HG03575 (cell line): ENCODE data around the gene PNPLA1.

Experiments used
- ATAC-seq: cut with Tn5 transposase; IDR thresholded peaks from one replicate; pipeline ENCODE4 v1.9.1; 2021; ENCODE audit not compliant: unreplicated experiment, insufficient number of reproducible peaks, low FRiP score; ENCODE audit errors: extremely low read depth

Gene PNPLA1, protein sequence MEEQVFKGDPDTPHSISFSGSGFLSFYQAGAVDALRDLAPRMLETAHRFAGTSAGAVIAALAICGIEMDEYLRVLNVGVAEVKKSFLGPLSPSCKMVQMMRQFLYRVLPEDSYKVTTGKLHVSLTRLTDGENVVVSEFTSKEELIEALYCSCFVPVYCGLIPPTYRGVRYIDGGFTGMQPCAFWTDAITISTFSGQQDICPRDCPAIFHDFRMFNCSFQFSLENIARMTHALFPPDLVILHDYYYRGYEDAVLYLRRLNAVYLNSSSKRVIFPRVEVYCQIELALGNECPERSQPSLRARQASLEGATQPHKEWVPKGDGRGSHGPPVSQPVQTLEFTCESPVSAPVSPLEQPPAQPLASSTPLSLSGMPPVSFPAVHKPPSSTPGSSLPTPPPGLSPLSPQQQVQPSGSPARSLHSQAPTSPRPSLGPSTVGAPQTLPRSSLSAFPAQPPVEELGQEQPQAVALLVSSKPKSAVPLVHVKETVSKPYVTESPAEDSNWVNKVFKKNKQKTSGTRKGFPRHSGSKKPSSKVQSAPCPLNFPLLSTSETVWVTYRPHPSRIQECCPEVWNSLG

DNA sequence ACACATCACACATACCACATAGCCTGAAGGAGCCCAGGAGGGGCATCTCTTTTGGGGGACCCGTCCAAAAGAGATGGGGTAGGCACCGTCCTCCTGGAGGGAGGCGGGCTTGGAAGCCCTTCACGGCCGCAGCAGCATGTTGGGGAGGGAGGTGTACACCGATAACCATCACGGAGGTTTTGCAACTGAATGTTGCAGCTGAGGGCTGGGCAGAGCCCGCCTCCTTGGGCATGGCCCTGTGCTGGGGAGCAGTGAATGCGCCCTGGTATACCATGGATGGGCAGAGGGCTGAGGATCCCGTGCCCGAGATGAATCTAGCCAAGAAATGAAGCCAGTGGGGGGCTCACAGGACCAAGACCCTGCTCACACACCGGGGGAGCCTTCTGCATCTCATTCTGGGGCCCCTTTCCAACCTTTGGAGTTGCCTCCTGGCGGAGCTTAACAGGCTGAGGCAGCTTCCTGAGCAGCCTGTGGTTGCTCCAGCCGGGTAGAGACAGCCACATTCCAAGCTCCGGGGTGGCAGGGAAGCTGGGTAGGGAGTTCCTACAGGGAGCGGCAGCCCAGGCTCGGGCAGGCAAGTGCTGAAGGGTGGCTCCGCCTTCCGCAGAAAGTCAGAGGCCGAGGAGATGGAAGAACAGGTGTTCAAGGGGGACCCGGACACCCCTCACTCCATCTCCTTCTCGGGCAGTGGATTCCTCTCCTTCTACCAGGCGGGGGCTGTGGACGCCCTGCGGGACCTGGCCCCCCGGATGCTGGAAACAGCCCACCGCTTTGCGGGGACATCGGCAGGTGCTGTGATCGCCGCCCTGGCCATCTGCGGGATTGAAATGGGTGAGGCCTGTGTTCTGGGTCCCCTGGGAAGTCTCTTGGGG, at the start of gene PNPLA1:
Gene PNPLA1 (plus strand): TSS at position 227 of the 872 bp plus-strand sequence. CDS start 400 bp downstream, at position 627.
- ATAC-seq = no peak

DNA sequence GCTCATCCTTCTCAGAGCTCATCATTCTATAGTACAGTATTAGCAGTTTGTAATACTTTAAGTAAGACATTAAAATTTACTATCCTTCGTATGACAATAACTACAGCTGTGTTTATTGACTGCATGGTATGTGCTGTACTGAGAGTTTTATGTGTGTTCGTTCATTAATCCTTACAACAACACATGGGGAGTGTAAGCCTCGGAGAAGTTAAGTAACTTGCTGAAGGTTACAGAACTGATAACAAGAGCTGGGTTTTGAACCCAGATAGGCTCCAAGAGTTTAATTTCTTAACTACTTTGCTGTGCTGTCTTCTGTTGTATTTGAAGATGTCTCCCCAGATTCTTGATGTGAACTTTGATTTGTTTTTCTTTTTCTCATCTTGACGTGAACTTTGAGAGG, 49.6 kb upstream of the PNPLA1 start:
- ATAC-seq = no peak

DNA sequence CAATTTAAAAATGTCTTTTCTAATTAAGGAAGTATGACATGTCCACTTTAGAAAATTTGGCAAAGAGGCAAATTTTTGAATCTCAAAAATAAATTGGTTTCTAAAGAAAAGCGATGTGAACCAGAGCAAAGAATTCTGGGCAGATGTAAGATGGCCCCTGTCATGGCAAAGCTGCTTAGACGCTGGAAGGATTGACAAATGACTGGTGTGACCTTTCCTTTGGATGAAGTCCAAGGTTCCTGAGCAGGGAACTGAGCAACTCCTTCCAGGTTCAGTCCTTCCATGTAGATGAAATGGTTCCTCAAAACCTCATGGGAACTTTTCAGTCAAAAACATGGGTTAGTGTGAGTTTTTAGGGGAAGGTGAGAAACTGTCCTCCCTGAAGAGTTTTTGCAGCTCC, 48.2 kb upstream of the PNPLA1 start:
- ATAC-seq = no peak

DNA sequence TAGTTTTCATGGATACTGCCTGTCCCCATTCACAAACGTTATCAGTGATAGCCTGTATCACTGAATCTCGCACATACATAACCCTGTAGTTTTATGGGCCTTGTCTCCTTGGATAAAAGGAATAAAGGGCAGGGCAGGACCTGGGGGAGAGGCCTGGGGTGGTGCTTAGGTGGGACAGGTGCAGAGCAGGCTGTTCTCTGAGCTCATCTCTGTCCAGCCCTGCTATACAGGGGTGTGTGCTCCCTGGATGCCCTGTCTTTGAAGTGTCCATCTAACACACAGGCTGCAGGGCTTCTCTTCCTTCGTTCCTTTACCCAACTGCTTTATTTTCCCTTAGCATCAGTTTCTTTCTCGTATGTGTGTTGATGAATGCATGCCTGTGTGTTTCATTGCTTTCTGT, 46.9 kb upstream of the PNPLA1 start:
- ATAC-seq = no peak

DNA sequence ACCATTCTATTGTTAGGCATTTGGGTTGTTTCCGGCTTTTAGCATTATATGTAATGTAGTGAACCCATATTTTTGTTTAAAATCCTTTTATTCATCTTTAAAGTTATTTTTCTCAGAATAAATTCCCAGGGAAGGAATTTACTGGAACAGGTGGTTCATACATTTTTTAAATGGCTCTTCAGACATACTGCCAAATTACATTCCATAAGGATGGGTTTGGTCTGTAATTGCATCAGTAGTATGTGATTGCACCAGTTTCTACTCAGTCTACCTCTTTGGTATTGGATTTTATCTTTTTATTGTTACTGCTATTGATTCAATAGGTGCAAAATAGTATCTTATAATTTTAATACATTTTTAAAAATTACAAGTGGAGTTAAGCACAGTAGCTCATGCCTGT, 46.2 kb upstream of the PNPLA1 start:
- no peak for ATAC-seq

DNA sequence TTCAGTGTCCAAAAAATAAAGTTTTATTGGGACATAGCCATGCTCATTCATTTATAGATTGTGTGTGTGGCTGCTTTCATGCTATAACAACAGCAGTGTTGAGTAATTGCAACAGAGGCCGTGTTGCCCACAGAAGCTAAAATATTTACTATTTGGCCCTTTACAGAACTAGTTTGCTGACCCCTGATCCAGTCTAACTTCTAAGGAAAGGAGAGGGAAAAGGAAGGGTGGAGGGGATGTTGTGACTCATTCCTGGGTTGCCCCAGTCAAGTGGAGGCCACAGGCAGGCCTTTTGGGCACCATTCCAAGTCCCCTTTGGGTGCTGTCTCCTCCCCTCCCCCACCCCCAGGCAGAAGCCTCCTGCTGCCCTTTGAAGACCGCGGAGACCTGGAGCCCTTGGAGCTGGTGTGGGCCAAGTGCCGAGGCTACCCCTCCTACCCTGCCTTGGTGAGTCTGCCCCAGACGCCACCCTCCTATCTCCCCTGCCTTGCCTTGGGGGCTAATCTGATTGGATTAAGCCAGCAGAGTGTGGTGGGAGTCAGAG, 44.9 kb upstream of the PNPLA1 start:
- ATAC-seq = no peak

DNA sequence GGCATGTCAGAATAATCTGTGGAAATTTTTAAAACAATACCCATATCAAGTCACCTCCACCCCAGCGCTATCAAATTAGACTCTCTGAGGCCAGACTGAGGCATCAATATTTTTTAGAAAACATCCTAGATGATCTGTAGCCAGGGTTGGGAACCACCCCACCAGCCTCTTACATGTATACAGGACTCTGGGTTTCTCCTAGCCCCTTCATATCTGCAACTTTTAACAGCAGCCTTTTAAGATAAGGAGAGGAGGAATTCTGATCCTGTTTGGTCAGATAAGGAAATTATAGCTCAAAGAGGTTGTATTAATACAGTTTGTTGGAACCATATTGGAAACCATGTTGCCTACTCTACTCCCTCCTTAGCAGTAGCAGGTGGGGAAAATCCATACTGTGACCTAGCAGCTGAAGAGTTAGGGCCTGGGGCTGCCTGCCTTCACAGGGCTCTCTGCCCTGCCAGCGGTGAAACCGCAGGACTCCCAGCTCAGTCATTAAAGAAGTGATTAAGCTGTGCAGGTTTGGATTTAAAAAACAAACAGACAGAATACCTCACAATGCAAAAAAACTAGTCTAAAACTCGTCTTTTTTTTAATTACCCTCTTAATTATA, 43.3 kb upstream of the PNPLA1 start:
- no peak for ATAC-seq

DNA sequence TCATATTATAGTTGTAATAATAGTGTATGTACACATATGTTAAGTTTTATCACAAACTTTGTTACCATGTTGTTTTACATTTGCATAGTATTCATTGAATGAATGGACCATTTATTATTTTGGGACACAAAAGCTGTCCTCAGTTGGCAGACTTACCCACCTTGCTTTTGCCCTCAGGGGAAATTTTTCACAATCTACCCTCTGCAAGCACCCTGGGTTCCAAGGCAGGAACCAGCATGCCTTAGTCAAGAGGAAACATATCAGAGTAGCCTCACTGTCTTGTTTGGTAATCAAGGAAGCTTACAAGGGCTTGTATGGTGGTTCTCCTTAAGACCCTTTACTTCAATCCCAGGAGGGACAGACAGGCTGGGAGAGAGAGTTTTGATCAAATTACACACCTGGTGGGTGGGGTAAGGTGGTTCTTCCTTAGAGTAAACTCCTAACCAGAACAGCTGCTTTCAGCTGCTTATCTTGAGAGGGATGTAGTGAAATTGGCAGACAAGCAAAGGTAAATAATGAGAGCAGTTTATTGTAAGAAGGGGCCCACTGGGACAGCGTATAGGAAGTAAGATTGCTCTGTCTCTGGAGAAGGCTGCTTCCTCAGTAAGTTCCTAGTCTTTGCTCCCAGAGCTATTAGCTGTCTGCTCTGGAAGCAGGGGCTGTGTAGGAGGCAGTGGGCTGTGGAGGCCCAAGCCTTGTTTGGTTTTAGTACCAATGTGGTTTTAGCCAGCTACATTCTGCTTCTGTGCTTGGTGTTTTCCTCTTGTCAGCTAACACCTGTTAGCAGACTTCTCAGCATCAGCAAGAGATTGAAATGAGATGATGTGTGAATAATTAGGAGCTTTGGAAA, 42.3 kb upstream of the PNPLA1 start:
- no peak for ATAC-seq

DNA sequence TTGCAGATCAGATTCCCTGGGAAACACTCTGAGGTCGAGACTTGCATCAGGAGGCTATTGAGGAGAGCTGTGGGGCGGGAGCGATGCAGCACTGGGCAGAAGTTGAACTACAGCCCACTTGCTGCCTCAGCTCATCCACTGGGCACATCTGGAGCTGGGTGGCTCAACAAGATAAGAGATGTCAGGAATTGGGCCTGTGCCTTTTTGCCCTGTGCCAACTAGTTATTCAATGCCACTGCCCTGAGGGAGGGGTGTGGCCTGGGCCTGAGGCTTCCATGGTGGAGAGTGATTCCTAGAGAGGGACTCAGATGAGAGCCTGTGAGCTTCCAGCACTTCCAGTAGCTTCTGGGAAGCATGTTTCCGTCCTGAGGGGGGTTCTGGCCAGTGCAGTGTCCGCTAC, 40.6 kb upstream of the PNPLA1 start:
- ATAC-seq = no peak

DNA sequence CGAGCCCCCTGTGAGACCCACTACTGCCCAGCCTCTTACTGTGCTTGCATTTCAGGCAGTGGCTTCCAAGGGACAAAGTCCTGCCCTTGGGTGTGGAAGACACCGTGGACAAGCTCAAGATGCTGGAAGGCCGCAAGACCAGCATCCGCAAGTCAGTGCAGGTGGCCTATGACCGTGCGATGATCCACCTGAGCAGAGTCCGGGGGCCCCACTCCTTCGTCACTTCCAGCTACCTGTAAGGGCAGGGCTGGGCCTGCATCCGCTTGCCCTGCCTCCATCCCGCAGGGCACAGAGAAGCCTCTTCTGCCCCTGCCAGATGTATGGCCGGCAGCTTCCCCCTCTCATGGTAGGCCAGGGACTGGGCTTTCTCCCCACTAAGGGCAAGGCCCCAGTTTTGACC, 39.5 kb upstream of the PNPLA1 start:
- ATAC-seq = no peak

DNA sequence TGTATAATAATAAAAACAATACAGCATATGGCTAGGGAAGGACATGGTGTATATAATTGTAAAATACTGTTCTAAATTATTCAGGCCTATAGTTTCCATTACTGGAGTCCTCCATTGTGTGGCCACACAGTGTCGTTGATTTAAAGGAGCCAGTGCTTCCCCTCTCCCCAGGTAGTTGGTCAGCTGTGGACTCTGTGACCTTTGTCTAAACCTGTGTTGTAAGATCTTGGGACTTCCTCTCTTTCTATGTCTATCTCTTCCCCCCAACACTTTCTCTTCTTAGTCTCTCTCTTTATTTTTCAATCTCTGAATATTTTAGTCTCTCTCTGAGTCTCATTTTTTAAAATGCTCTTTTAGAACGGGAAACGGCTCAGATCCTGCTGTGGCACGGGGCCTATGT, 37.7 kb upstream of the PNPLA1 start:
- no peak for ATAC-seq

DNA sequence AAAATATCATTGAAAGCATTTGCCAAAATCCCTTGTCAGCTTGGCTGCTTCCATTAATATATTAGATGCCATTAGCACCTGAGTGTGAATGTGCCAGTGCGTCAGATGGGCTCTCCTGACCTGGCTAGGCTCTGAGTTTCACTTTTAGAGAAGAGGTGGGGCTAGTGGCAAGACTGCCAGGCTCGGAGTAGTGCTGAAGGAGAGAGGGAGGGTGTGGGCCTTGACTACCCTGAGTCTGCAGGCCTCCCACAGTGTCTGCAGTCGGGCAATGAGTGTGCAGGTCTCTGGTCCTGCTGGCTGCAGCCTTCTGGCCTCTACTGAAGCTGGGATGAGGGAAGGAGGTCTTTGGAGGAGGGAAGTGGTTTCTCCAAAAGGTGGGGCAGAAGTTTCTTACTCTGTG, 34.6 kb upstream of the PNPLA1 start:
- no peak for ATAC-seq

DNA sequence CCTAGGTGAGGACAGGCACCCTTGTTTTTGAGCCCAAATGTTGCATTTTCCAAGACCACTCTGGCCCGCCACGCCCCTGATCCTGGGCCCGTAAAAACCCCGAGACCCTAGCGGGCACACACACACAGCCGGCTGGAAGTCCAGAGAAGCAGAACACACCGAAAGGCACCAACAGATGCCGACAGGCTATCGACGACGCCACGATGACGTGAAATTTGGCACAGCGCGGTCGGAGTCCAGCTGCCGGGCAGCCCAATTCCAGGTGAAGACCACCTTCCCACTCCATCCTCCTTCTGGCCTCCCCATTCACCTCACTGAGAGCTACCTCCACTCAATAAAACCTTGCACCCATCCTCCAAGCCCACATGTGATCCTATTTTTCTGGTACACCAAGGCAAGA, 34.0 kb upstream of the PNPLA1 start:
- no peak for ATAC-seq

DNA sequence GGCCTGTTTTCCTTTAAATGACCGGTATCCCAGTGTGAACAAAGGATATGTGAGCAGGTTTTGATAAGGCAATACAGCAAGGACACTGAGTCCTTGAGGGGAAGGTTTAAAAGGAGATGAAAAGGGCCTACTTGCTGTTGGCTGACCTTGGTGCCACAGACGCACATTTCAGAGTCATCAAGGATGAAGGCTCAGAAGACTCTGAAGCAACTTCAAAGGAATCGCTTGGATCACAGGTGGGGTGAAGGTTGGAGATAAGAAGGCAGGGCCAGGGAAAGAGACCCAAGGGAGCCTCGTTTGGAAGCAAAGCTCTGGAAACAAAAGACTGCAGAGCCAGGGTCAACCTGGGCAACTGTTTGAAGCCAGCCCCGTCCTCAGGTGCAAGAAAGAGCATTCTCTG, 30.1 kb upstream of the PNPLA1 start:
- ATAC-seq = no peak

DNA sequence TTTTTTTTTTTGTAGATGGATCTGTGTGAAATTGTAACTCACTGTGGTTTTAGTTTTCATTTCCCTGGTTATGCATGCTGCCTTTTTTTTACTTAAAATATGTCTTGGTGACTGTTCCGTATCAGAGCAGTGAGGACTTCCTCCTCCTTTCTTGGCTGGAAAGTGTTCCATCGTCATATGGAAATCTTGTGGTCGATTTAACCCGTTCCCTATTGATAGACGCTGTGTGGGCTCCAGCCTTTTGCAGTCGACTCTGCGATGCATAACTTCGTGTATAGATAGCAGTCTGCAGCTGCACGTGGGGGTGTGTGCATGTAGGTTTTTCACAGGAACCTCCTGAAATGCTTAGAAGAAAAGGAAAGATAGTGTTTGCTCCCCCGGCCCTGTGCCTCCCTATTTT, 28.1 kb upstream of the PNPLA1 start:
- no peak for ATAC-seq

DNA sequence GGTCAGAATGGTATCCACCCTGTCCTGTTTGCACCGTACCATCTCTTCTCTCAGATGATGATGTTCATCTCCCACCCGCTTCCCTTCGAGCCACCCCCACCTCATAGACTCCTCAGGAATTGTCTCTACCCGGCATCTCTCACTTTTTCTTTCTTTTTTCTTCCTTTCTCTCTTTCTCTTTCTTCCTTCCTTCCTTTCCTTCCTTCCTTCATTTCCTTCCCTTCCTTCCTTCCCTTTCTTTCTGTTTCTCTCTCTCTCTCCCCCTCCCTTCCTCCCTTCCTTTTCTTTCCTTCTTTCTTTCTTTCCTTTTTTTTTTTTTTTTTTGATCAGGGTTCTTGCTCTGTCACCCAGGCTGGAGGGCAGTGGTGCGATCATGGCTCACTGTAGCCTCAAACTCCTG, 27.7 kb upstream of the PNPLA1 start:
- no peak for ATAC-seq

DNA sequence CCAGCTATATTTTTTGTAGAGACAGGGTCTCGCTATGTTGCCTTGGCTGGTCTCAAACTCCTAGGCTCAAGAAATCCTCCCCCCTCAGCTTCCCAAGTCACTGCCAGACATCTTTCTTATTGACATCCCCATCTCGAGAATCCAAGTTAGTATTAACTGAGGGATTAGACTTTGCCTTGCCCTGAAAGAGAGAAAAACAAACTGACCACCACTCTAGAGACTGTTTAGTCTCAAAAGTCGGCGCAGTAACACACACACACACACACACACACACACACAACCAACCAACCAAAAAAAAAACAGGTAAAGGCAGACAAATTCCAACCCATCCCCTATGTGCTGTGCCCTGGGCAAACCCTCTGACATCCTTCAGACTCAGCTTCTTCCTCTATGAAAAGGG, 27.2 kb upstream of the PNPLA1 start:
- no peak for ATAC-seq

DNA sequence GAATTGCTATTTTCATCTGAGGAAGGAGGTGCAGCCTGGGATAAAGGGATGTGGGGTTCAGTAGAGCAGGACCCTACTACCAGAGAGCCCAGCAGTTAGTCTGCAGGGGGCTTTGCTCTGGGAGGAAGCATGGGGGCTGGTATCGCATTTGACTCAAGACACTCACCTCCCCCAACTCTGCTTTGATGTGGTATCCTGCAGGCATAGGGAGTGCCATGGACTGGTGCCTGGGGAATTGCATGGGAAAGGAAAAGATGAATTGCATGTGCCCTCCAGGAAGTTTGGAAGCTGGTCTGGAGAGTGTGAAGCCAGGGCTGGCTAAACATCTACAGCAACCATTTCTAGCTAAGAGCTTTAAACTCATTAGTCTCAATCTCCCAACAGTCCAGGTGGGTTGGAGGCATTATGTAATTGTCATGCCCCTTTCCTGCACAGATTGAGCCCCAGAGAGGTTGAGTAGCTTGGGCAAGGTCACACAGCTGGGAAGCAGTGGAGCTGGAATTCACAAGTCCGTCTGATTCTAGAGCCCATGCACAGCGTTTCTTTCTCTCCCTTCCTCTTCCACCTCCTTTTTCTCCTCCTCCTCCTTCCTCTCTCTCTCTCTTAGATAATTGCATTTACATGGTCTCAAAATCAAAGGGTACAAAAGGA, 26.2 kb upstream of the PNPLA1 start:
- no peak for ATAC-seq
